ENCODE results near the gene PTPRCAP. TPM values are rescaled to one million over a fixed set of nuclear protein-coding genes. Genes with fewer than 3 reads are reported as not detected.
A peak's percentile ranks its signal among the peaks of the same experiment; 100 is the strongest.
"Not testable (repeated sequence)": the region's sequence is repeated elsewhere in the genome, so short reads cannot be mapped to it uniquely, and the experiment has no call there.

PTPRCAP gene
- total RNA-seq, result 100 to 1,000 TPM in 1 of 2 donors, 10 to 100 TPM in 1; 65.2 to 131 TPM

DNA sequence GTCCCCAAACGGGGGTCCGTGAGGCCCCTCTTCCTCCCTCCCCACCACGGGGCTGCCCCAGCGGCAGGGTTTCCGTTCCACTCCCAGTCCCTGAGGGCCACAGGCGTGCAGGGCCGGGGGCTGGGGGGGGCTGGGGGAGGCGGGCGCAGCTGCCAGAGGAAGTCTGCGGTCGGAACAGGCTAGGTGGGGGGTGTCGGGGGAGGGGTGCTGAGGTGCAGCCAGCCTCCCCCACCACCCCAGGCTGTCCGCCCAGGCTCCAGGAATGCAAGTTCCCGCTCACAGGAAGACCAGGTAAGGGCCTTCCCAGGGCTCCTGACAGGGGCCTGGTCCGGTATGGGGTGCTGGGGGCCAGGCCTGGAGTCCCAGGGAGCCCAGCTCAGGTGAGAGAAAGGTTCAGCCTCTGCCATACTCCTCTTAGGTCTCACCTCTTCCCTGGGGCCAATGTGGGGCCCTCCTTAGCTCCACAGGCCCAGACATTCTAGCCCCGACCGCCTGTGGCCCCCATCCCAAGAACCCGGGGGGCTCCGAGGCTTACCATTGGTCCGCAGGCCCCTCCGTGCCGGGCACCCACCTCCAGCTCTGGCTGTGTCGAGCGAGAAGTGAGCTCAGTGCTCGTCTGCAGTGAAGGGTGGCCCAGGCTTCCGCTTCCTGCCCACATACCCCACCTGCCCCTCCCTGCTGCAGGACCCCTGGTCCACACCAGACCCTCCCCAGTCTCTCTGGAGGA is at the start of gene PTPRCAP:
PTPRCAP (minus strand) TSS at position 601 of the 727 bp plus-strand sequence; CDS start at position 538, 63 bp downstream.
- peak; percentile 59 to 73 for DNase-seq (ENCODE audit: low spot score in 2 of 2)
- H3K9me3 Mint-ChIP-seq, result no peaks in the 10 kb centered on the region
- H3K27ac Mint-ChIP-seq, result peak within 1 kb of the TSS; percentile 90 to 96
- H3K36me3 Mint-ChIP-seq, result peaks cover 45 to 47% of the 10 kb centered on the region in 2 donors
- ATAC-seq, result peak; percentile 19 to 22

GRCh38 chr11:67486481-67487195 is 49.2 kb upstream of the PTPRCAP start:
- DNase-seq (ENCODE audit: low spot score in 2 of 2), result peak; percentile 60 to 87
- peak; percentile 8 to 41 for ATAC-seq
- Mint-ChIP-seq H3K27ac (peak overlapping the region; percentile 91 to 95), H3K9me3 (peaks cover 0 to 9% of the 10 kb centered on the region in 2 donors), H3K36me3 (peaks cover 38 to 46% of the 10 kb centered on the region in 2 donors)

DNA sequence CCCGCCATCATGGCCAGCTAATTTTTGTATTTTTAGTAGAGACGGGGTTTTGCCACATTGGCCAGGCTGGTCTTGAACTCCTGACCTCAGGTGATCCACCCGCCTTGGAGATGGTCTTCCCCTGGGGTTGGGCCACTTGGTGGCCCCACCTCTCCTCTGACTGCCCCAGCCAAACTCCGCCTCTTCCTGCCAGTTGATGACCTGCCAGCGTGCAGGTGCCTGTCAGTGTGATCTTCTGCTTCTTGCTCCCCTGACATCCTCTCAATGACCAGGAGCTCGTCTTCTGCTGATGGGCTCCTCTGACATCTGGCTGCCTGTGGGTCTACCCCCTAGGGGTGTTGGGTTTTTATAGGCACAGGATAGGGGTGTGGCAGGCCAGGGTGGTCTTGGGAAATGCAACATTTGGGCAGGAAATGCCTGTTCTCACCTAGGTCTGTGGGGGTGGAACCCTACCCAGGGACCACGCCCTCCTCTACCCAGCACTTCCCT is 48.4 kb upstream of the PTPRCAP start:
- Mint-ChIP-seq H3K36me3 (peaks cover 38 to 46% of the 10 kb centered on the region in 2 donors), H3K27ac (peak overlapping the region; percentile 91 to 95)
- not testable (repeated sequence) for H3K9me3 Mint-ChIP-seq
- peak in 1 of 2 donors; percentile 13 for ATAC-seq
- DNase-seq (ENCODE audit: low spot score in 2 of 2), result peak; percentile 68 to 73

DNA sequence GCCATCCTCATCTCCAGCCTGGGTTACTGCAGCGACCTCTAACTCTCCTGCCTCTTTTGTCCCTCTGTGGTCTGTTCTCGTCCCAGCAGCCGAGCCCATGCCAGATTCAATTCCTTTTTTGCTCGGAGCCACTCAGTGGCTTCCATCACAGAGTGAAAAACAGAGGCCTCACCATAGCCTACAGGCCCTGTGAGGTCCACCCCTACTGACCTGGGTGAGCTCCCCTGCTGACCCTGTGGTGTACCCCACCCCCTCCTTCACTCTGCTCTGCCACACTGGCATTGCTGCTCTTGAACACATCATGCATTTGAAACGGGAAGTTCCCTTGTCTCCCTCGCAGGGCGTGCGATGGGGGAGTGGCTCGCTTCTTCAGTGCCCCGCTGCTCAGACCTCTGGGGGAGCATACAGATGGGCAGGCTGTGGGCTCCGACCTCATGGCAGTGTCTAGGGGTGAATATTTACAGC is 47.4 kb upstream of the PTPRCAP start:
- Mint-ChIP-seq H3K9me3 (peaks cover 0 to 9% of the 10 kb centered on the region in 2 donors), H3K27ac (peak overlapping the region; percentile 91 to 95), H3K36me3 (peaks cover 37 to 45% of the 10 kb centered on the region in 2 donors)
- DNase-seq (ENCODE audit: low spot score in 2 of 2) (peak; percentile 69 to 75), ATAC-seq (peak; percentile 6 to 17)

- Mint-ChIP-seq H3K9me3 (peaks cover 0 to 9% of the 10 kb centered on the region in 2 donors), H3K27ac (peak overlapping the region; percentile 91 to 95), H3K36me3 (peaks cover 33 to 39% of the 10 kb centered on the region in 2 donors)
- peak; percentile 7 to 23 for ATAC-seq
- peak; percentile 43 to 66 for DNase-seq (ENCODE audit: low spot score in 2 of 2)
These were observed 46.6 kb upstream of the PTPRCAP start for GRCh38 chr11:67483831-67484665.

DNA sequence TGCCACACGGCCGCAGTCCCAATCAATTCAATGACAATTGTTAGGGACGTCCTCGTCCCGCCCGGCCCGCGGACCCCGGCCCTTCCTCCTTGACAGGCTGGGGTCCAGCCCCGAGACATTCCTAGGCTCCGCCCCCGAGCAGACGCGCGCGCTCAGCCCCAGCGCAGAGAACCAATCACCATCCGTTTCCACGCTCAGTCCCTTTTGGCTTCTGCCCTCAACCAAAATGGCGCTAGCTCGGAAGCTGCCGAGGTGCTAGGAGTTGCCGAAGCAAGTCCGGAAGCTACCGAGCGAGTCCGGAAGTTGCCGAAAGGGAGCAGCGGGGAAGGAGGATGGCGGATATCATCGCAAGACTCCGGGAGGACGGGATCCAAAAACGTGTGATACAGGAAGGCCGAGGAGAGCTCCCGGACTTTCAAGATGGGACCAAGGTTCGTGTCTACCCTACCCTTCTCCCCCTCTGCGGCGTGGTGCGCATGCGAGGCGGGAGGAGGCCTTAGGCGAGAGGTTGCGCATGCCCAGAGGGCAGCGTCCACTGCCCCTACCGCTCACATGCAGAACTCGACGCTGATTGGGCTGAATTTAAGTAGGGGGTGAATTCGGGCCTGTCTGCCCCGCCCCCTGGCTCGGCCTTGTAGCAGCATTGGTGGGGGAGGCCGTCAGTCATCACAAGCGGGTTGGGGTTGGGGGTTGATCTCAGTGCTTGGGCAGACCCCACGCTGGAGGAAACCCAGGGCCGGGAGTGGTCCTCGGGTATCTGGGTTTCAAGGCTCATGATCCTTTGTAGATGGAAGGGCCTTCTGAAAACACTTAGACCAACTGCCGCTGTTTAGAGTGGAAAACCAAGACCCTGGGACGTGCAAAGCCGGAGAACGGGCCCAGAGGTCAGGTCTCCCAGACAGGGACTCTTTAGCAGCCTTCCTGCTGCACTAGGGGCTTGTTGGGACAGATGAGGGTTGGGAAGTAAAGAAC is 45.6 kb upstream of the PTPRCAP start, which contains the start of gene AIP:
AIP (plus strand) TSS at position 200 of the 972 bp plus-strand sequence; CDS start at position 333, 133 bp downstream.
- DNase-seq (ENCODE audit: low spot score in 2 of 2) (peak; percentile 97 to 98), ATAC-seq (peak; percentile 65 to 68)
- Mint-ChIP-seq H3K36me3 (peaks cover 33 to 34% of the 10 kb centered on the region in 2 donors), H3K9me3 (peaks cover 0 to 9% of the 10 kb centered on the region in 2 donors), H3K27ac (peak within 1 kb of the TSS; percentile 91 to 95)

DNA sequence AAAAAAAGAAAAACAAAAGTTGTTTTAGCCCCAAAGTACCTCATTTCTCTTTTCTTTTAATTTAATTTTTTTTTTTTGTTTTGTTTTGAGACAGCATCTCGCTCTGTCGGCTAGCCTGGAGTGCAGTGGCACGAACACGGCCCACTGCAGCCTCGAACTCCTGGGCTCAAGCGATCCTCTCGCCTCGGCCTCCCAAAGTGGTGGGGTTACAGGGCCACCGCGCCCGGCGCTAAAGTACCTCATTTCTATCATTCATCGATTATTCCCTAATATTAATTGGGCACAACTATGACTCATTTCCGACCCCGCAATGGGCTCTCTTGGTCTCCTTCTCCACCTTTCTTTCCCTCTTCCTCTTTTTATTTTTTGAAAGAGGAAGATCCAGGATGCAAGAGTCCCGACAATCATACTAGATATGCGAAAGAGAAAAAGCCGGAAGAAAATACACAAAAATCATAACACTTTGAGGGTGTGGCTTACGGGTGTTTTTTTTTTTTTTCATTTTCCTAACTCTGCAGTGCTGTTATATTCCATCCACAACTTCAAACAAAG is 44.9 kb upstream of the PTPRCAP start:
- no peak for DNase-seq (ENCODE audit: low spot score in 2 of 2)
- H3K9me3 Mint-ChIP-seq, result peaks cover 0 to 6% of the 10 kb centered on the region in 2 donors
- no peak for ATAC-seq

DNA sequence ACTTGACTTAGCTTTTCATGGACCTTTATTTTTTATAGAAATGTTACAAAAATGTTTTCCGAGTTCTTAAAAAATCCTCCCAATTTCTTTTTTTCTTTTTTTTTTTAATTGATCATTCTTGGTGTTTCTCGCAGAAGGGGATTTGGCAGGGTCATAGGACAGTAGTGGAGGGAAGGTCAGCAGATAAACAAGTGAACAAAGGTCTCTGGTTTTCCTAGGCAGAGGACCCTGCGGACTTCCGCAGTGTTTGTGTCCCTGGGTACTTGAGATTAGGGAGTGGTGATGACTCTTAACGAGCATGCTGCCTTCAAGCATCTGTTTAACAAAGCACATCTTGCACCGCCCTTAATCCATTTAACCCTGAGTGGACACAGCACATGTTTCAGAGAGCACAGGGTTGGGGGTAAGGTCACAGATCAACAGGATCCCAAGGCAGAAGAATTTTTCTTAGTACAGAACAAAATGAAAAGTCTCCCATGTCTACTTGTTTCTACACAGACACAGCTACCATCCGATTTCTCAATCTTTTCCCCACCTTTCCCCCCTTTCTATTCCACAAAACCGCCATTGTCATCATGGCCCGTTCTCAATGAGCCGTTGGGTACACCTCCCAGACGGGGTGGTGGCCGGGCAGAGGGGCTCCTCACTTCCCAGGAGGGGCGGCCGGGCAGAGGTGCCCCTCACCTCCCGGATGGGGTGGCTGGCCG is 40.0 kb upstream of the PTPRCAP start:
- H3K9me3 Mint-ChIP-seq; ATAC-seq; DNase-seq (ENCODE audit: low spot score in 2 of 2); H3K36me3 Mint-ChIP-seq; H3K27ac Mint-ChIP-seq: not testable (repeated sequence)

More for the DNA sequence above, 44.9 kb upstream of the PTPRCAP start:
- peaks cover 29 to 33% of the 10 kb centered on the region in 2 donors for H3K36me3 Mint-ChIP-seq
- H3K27ac Mint-ChIP-seq, result peak overlapping the region; percentile 91 to 95

DNA sequence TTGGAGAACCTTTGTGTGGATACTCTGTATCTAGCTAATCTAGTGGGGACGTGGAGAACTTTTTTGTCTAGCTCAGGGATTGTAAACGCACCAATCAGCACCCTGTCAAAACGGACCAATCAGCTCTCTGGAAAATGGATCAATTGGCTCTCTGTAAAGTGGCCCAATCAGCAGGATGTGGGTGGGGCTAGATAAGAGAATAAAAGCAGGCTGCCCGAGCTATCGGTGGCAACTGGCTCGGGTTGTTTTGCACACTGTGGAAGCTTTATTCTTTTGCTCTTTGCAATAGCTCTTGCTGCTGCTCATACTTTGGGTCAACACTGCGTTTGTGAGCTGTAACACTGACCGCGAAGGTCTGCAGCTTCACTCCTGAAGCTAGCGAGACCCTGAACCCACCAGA is 39.2 kb upstream of the PTPRCAP start:
- H3K9me3 Mint-ChIP-seq; H3K36me3 Mint-ChIP-seq; H3K27ac Mint-ChIP-seq; DNase-seq (ENCODE audit: low spot score in 2 of 2); ATAC-seq: not testable (repeated sequence)

GRCh38 chr11:67472882-67473281 is 35.4 kb upstream of the PTPRCAP start:
- peaks cover 0 to 6% of the 10 kb centered on the region in 2 donors for H3K36me3 Mint-ChIP-seq
- H3K9me3 Mint-ChIP-seq, result no peaks in the 10 kb centered on the region
- ATAC-seq, result no peak

GRCh38 chr11:67470337-67471002 is 33.0 kb upstream of the PTPRCAP start:
- Mint-ChIP-seq H3K9me3 (no peaks in the 10 kb centered on the region), H3K27ac (peak overlapping the region; percentile 16 to 82), H3K36me3 (peaks cover 2 to 8% of the 10 kb centered on the region in 2 donors)
- ATAC-seq, result no peak
- no peak for DNase-seq (ENCODE audit: low spot score in 2 of 2)

More at GRCh38 chr11:67472882-67473281, 35.4 kb upstream of the PTPRCAP start:
- DNase-seq (ENCODE audit: low spot score in 2 of 2), result no peak
- no peak overlapping the region for H3K27ac Mint-ChIP-seq

GRCh38 chr11:67469508-67469811 is 32.0 kb upstream of the PTPRCAP start:
- Mint-ChIP-seq H3K9me3 (no peaks in the 10 kb centered on the region), H3K36me3 (peaks cover 7 to 15% of the 10 kb centered on the region in 2 donors), H3K27ac (peak overlapping the region; percentile 82 to 93)
- no peak for DNase-seq (ENCODE audit: low spot score in 2 of 2)
- ATAC-seq, result no peak

DNA sequence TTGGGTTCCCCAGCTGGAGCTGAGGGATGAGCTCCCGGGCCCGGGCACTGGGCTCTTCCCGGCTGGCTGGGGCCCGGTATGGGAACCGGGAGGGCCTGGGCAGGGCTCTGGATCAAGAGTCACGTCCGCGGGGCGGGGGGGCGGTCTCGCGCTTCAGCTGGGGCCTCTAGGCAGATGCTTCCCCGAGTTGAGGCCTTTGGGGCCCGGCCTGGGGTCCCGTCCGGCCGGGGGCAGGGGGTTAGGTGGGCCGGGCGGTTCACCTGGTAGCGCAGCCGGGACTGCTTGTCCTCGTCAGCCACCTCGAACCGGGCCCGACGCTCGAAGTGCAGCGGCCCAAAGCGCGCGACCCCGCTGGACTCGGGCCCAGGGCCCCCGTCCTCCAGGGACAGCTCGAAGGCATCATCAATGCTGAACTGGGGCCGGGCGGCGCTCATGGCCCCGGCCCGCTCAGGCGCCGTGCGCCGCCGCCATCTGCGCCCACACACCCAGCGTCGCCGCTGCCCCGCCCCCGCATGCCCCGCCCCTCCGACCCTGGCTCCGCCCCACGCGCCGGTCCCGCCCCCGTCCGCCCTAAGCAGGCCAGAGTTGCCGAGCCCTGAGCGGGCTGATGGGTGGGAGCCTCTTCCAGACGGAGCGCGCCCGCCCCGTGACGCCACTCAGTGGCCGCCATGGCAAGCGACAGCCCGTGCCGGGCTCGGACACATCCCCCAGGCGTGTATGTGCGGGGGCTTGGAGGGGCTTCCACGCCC is 31.5 kb upstream of the PTPRCAP start, which contains the start of gene TMEM134:
TMEM134 (minus strand) TSS at position 493 of the 749 bp plus-strand sequence; CDS start at position 434, 59 bp downstream.
- Mint-ChIP-seq H3K9me3 (no peaks in the 10 kb centered on the region), H3K27ac (peak within 1 kb of the TSS; percentile 82 to 97), H3K36me3 (peaks cover 7 to 15% of the 10 kb centered on the region in 2 donors)
- DNase-seq (ENCODE audit: low spot score in 2 of 2) (peak; percentile 90 to 92), ATAC-seq (peak; percentile 82 to 84)
